ENCODE results near the gene NCOA7. TPM values are rescaled to one million over a fixed set of nuclear protein-coding genes. Genes with fewer than 3 reads are reported as not detected.

Gene NCOA7
- total RNA-seq, 2 experiments from 2014 or later: 42.3 to 43.4 TPM

GRCh38 chr6:125816828-125817280, 26.1 kb downstream of the NCOA7 start:
- Mint-ChIP-seq H3K4me3 (no peak overlapping the region), H3K27ac (no peak overlapping the region), H3K9me3 (no peaks in the 10 kb centered on the region), H3K27me3 (no peaks in the 10 kb centered on the region), H3K36me3 (peaks cover 30% of the 10 kb centered on the region), H3K4me1 (ENCODE audit: low read depth) (peaks cover 67% of the 10 kb centered on the region)
- ChIA-PET POLR2A (interaction anchor here (0.9 kb wide), 1 partner anchor 9 kb away, joined by 3 read pairs; no protein-coding TSS in a partner anchor), CTCF (interaction anchor here (1.4 kb wide), 1 partner anchor 139 kb away, joined by 4 read pairs; the partner anchor contains the start of gene HINT3)
- DNase-seq: no peak
- intact Hi-C loops (cut with micrococcal nuclease): loop anchor here (1.0 kb wide), 1 partner anchor 10 kb away; no protein-coding TSS in a partner anchor

DNA sequence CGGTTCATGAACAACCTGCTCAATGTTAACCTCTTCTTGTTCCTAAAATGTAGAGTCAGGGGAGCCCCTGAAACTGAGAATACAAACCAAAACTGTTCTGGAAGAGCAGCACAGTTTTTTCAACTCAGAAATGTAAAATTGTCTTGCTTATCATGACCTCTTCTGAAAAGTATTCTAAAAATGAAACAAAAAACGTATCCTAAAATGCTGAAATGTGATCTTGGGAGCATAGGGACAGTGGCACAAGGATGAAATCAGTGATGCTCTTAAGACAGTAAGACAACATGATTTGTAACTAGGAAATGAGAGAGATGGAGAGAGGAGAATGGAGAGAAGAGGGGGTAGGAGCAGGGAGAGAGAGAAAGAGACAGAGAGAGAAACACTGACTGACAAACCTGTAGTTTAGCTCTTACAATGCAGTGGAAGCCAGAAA, 27.5 kb downstream of the NCOA7 start:
- no peak for DNase-seq
- Mint-ChIP-seq H3K27ac (peak overlapping the region; percentile 36), H3K9me3 (no peaks in the 10 kb centered on the region), H3K4me3 (no peak overlapping the region), H3K36me3 (peaks cover 32% of the 10 kb centered on the region), H3K4me1 (ENCODE audit: low read depth) (peaks cover 58% of the 10 kb centered on the region), H3K27me3 (no peaks in the 10 kb centered on the region)
- POLR2A ChIA-PET: interaction anchor here (1.1 kb wide), 1 partner anchor 24 kb away, joined by 3 read pairs; no protein-coding TSS in a partner anchor
- intact Hi-C loops (cut with micrococcal nuclease): no loop called here
- CTCF ChIA-PET: no interaction called here

DNA sequence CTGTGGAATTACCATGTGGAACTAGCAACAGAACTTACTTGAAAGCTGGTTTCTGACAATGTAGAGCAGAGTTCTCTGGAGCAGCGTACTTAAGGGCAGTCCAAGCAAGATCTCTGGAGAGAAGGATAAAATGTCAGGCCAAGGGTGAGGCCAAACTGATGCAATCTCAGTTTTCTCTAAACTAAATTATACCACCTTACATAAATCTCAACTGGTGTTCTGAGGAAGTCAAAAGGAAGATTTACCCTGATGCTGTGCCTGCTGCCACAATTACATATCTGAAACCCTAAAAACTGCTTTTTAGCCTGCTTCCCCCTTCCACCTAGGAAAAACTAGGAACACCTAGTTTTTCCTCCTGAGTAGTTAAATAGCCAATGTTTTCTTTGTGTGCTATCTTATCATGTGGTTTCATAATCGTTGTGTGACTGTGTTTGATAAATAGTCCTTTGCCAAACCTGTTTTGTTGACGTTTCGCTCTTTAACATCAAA, 28.1 kb downstream of the NCOA7 start:
- H3K9me3 Mint-ChIP-seq: no peaks in the 10 kb centered on the region
- H3K27me3 Mint-ChIP-seq: no peaks in the 10 kb centered on the region
- peaks cover 58% of the 10 kb centered on the region for H3K4me1 Mint-ChIP-seq (ENCODE audit: low read depth)
- POLR2A ChIA-PET: interaction anchor here (1.1 kb wide), 1 partner anchor 25 kb away, joined by 3 read pairs; no protein-coding TSS in a partner anchor
- CTCF ChIA-PET: no interaction called here
- H3K27ac Mint-ChIP-seq: no peak overlapping the region
- DNase-seq: no peak
- no peak overlapping the region for H3K4me3 Mint-ChIP-seq
- peaks cover 32% of the 10 kb centered on the region for H3K36me3 Mint-ChIP-seq
- intact Hi-C loops (cut with micrococcal nuclease): no loop called here

DNA sequence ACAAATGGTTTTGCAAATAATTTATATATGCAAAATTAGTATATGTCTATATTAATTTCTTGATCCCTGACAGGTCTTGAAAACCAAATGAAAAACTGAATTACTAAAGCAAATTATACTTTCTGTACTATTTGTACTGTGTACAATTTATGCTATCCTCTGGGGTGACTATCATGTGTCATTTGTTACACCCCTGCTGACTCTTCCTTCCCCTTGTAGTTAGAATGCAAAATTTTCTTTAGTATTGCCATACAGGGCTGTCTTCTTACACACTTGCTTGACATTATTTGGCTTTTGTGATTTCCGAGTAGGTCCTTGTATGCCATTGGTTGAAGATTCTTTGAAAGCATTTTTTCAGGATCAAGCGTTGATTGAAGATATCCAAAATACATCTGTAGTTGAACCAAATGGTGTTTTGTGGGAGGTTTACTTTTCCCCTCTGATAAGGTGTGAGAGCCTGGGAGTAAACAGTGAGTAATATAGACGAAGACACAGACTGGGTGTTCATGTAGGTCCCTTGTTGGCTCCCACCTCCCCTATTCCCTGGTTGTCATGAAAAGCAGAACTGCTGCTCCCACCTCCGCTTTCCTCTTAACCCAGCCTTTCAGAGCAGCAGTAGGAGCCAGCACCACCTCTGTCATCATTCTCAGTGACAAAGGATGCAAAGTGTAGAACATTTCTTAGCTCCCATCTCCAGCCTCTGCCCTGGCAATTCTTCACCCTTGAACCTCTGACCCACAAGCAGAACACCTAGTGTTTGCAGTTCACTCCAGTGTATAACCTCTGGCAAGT, 29.0 kb downstream of the NCOA7 start:
- Mint-ChIP-seq H3K27ac (no peak overlapping the region), H3K27me3 (no peaks in the 10 kb centered on the region), H3K4me3 (no peak overlapping the region), H3K36me3 (peaks cover 30% of the 10 kb centered on the region), H3K4me1 (ENCODE audit: low read depth) (peaks cover 53% of the 10 kb centered on the region), H3K9me3 (no peaks in the 10 kb centered on the region)
- POLR2A ChIA-PET: no interaction called here
- no peak for DNase-seq
- intact Hi-C loops (cut with micrococcal nuclease): no loop called here
- CTCF ChIA-PET: interaction anchor here (1.1 to 1.4 kb wide), 3 partner anchors 12 to 154 kb away, joined by 3 to 8 read pairs (median 7); partner anchors contain the start of gene HINT3

- Mint-ChIP-seq H3K4me3 (no peak overlapping the region), H3K27ac (no peak overlapping the region), H3K36me3 (peaks cover 22% of the 10 kb centered on the region), H3K27me3 (no peaks in the 10 kb centered on the region), H3K4me1 (ENCODE audit: low read depth) (peaks cover 45% of the 10 kb centered on the region), H3K9me3 (peaks cover 3% of the 10 kb centered on the region)
- CTCF ChIA-PET: no interaction called here
- POLR2A ChIA-PET: no interaction called here
- intact Hi-C loops (cut with micrococcal nuclease): no loop called here
- no peak for DNase-seq
Measured at GRCh38 chr6:125821825-125822281, 31.1 kb downstream of the NCOA7 start.

DNA sequence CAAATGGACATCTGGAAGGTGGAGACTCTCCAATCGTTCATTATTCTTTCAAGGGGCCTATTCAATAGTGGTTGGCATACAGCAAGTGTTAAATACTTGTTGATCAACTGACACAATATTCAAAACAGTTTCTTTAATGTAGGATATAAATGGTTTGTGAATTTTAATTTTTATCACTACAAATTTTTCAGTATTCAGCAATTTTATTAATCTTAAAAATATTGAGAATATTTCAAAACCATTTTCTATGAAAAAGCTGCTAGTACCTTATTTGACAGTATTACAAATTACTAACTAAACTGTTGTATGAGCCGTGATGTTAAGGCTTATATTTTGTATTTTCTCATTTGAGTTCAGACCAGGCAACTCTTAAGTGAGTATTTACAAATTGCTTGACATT, 32.4 kb downstream of the NCOA7 start:
- H3K36me3 Mint-ChIP-seq: peaks cover 23% of the 10 kb centered on the region
- ChIA-PET POLR2A (no interaction called here), CTCF (no interaction called here)
- peaks cover 45% of the 10 kb centered on the region for H3K4me1 Mint-ChIP-seq (ENCODE audit: low read depth)
- DNase-seq: no peak
- H3K9me3 Mint-ChIP-seq: peaks cover 3% of the 10 kb centered on the region
- intact Hi-C loops (cut with micrococcal nuclease): no loop called here
- no peak overlapping the region for H3K4me3 Mint-ChIP-seq
- no peak overlapping the region for H3K27ac Mint-ChIP-seq
- H3K27me3 Mint-ChIP-seq: no peaks in the 10 kb centered on the region

- H3K4me3 Mint-ChIP-seq: no peak overlapping the region
- ChIA-PET CTCF (interaction anchor here (0.6 to 1.2 kb wide), 2 partner anchors 171 to 862 kb away, joined by 3 to 5 read pairs; no protein-coding TSS in a partner anchor), POLR2A (interaction anchor here (0.6 kb wide), 1 partner anchor 18 kb away, joined by 4 read pairs; no protein-coding TSS in a partner anchor)
- peaks cover 19% of the 10 kb centered on the region for H3K36me3 Mint-ChIP-seq
- intact Hi-C loops (cut with micrococcal nuclease): no loop called here
- no peak for DNase-seq
- H3K9me3 Mint-ChIP-seq: peaks cover 3% of the 10 kb centered on the region
- H3K4me1 Mint-ChIP-seq (ENCODE audit: low read depth): peaks cover 45% of the 10 kb centered on the region
- H3K27ac Mint-ChIP-seq: no peak overlapping the region
- no peaks in the 10 kb centered on the region for H3K27me3 Mint-ChIP-seq
Measured at GRCh38 chr6:125824946-125825771, 34.4 kb downstream of the NCOA7 start.

GRCh38 chr6:125826695-125827463, 36.1 kb downstream of the NCOA7 start:
- no peak overlapping the region for H3K27ac Mint-ChIP-seq
- no peaks in the 10 kb centered on the region for H3K27me3 Mint-ChIP-seq

DNA sequence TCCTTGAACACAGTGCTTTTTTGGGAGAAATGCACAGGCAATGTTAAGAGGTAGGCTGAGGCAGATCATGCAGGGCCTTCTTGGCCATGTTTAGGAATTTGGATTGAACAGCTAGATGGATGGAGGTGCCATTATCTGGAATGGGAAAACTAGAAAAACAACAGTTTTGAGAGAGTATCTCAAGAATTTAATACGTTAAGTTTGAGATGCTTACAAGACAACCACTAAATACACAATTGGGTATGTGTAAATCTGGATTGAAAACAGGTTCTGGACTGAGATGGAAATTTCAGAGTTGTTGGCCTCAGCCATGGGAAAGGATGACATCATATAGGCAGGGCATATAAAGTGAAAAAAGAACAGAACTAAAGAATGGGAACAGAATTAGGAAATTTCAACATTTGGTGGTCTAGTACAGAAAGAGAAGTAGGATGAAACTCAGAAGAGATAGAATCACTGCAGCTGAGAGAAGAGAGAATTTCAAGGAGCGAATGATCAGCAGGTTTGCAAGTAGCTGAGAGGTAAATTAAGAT, 37.1 kb downstream of the NCOA7 start:
- Mint-ChIP-seq H3K27me3 (no peaks in the 10 kb centered on the region), H3K4me1 (ENCODE audit: low read depth) (peaks cover 54% of the 10 kb centered on the region), H3K4me3 (no peak overlapping the region), H3K27ac (no peak overlapping the region), H3K36me3 (peaks cover 7% of the 10 kb centered on the region), H3K9me3 (peaks cover 3% of the 10 kb centered on the region)
- no peak for DNase-seq
- POLR2A ChIA-PET: no interaction called here
- intact Hi-C loops (cut with micrococcal nuclease): no loop called here
- CTCF ChIA-PET: interaction anchor here (0.6 kb wide), 1 partner anchor 205 kb away, joined by 4 read pairs; no protein-coding TSS in a partner anchor

More at GRCh38 chr6:125826695-125827463, 36.1 kb downstream of the NCOA7 start:
- Mint-ChIP-seq H3K4me1 (ENCODE audit: low read depth) (peaks cover 51% of the 10 kb centered on the region), H3K4me3 (no peak overlapping the region), H3K9me3 (peaks cover 3% of the 10 kb centered on the region), H3K36me3 (peaks cover 9% of the 10 kb centered on the region)
- intact Hi-C loops (cut with micrococcal nuclease): no loop called here
- ChIA-PET CTCF (no interaction called here), POLR2A (no interaction called here)
- DNase-seq: no peak

- ChIA-PET POLR2A (no interaction called here), CTCF (no interaction called here)
- Mint-ChIP-seq H3K36me3 (peaks cover 7% of the 10 kb centered on the region), H3K4me1 (ENCODE audit: low read depth) (peaks cover 61% of the 10 kb centered on the region), H3K4me3 (no peak overlapping the region), H3K27me3 (no peaks in the 10 kb centered on the region), H3K27ac (no peak overlapping the region), H3K9me3 (peaks cover 3% of the 10 kb centered on the region)
- intact Hi-C loops (cut with micrococcal nuclease): no loop called here
- no peak for DNase-seq
Measured at GRCh38 chr6:125828476-125829039, 37.8 kb downstream of the NCOA7 start.

- intact Hi-C loops (cut with micrococcal nuclease): no loop called here
- CTCF ChIA-PET: interaction anchor here (1.0 kb wide), 1 partner anchor 166 kb away, joined by 3 read pairs; no protein-coding TSS in a partner anchor
- Mint-ChIP-seq H3K36me3 (peaks cover 7% of the 10 kb centered on the region), H3K27me3 (no peaks in the 10 kb centered on the region), H3K4me3 (no peak overlapping the region), H3K4me1 (ENCODE audit: low read depth) (peaks cover 67% of the 10 kb centered on the region), H3K27ac (peak overlapping the region; percentile 23), H3K9me3 (peaks cover 3% of the 10 kb centered on the region)
- POLR2A ChIA-PET: no interaction called here
- no peak for DNase-seq
Measured at GRCh38 chr6:125829433-125829832, 38.7 kb downstream of the NCOA7 start.
